Head of caudate nucleus (tissue), 42 donors: ENCODE data around the gene DPYD.

Source experiments
- DNase-seq, 42 donors: peaks; one replicate each; pipeline versions ENCODE4 v3.0.0 to v3.0.0-alpha.2; 2020 to 2021; ENCODE audit warnings: mixed read lengths in 7 of 42
- intact Hi-C: fragments of 100-400 bp; cut with DNase I; formaldehyde crosslinking; loops from one replicate; pipeline ENCODE4 v1.15.0; 2022

The DPYD gene

GRCh38 chr1:97033949-97034348, 886.9 kb downstream of the DPYD start:
- no peak for DNase-seq
- intact Hi-C loops: no loop called here
